ENCODE results near the gene CYSRT1. TPM values are rescaled to one million over a fixed set of nuclear protein-coding genes. Genes with fewer than 3 reads are reported as not detected.

CYSRT1 gene
- total RNA-seq, 1 donor from 2014 or later, result 0.17 TPM

- no peak for TF ChIP-seq CTCF (conservative IDR thresholded peaks at IDR 0.05; ENCODE audit: low read depth, low read length)
- DNase-seq (ENCODE audit: low read depth), result no peak
- no peak overlapping the region for H3K4me3 ChIP-seq (ENCODE audit: low read depth, low read length)
Observed at GRCh38 chr9:137180491-137180890, 44.5 kb upstream of the CYSRT1 start.

- DNase-seq (ENCODE audit: low read depth), result no peak
- no peak for TF ChIP-seq CTCF (conservative IDR thresholded peaks at IDR 0.05; ENCODE audit: low read depth, low read length)
- no peak overlapping the region for H3K4me3 ChIP-seq (ENCODE audit: low read depth, low read length)
Observed at GRCh38 chr9:137181680-137182079, 43.3 kb upstream of the CYSRT1 start.

- TF ChIP-seq CTCF (conservative IDR thresholded peaks at IDR 0.05; ENCODE audit: low read depth, low read length), result no peak
- DNase-seq (ENCODE audit: low read depth), result no peak
- no peak overlapping the region for H3K4me3 ChIP-seq (ENCODE audit: low read depth, low read length)
Observed at GRCh38 chr9:137182836-137183235, 42.1 kb upstream of the CYSRT1 start.

GRCh38 chr9:137183980-137184595 is 40.9 kb upstream of the CYSRT1 start:
- TF ChIP-seq CTCF (conservative IDR thresholded peaks at IDR 0.05; ENCODE audit: low read depth, low read length), result no peak
- DNase-seq (ENCODE audit: low read depth), result no peak
- H3K4me3 ChIP-seq (ENCODE audit: low read depth, low read length), result no peak overlapping the region

GRCh38 chr9:137184881-137185660 is 39.9 kb upstream of the CYSRT1 start:
- no peak overlapping the region for H3K4me3 ChIP-seq (ENCODE audit: low read depth, low read length)
- DNase-seq (ENCODE audit: low read depth), result no peak
- TF ChIP-seq CTCF (conservative IDR thresholded peaks at IDR 0.05; ENCODE audit: low read depth, low read length), result no peak

- DNase-seq (ENCODE audit: low read depth), result no peak
- TF ChIP-seq CTCF (conservative IDR thresholded peaks at IDR 0.05; ENCODE audit: low read depth, low read length), result no peak
- H3K4me3 ChIP-seq (ENCODE audit: low read depth, low read length), result no peak overlapping the region
Observed at GRCh38 chr9:137185921-137186320, 39.1 kb upstream of the CYSRT1 start.

GRCh38 chr9:137186385-137186784 is 38.6 kb upstream of the CYSRT1 start:
- no peak for TF ChIP-seq CTCF (conservative IDR thresholded peaks at IDR 0.05; ENCODE audit: low read depth, low read length)
- no peak overlapping the region for H3K4me3 ChIP-seq (ENCODE audit: low read depth, low read length)
- DNase-seq (ENCODE audit: low read depth), result no peak
